Neural cell (in vitro differentiated cells): Measurements from ENCODE around the gene RASGEF1C.

Source experiments
- CTCF ChIP-seq: fragments of 450-650 bp; IDR thresholded peaks from 2 replicates; pipeline ENCODE4 v1.5.1; 2014; ENCODE audit warnings: antibody characterized with exemption, mild to moderate bottlenecking, moderate library complexity; ENCODE audit not compliant: poor library complexity, severe bottlenecking
- EZH2 ChIP-seq: fragments of 200-600, 300-800 bp; shearing (Covaris generic), sonication (generic); IDR thresholded peaks from 2 replicates; pipeline ENCODE4 v1.6.1; 2014; ENCODE audit warnings: antibody characterized with exemption, low read length, borderline replicate concordance, mild to moderate bottlenecking; ENCODE audit not compliant: insufficient read depth, poor library complexity, severe bottlenecking
- POLR2AphosphoS5 ChIP-seq: IDR thresholded peaks from 2 replicates; pipeline ENCODE4 v1.6.1; 2012
- TAF1 ChIP-seq: IDR thresholded peaks from 2 replicates; pipeline ENCODE4 v1.6.1; 2012; ENCODE audit warnings: low read depth
- TF ChIP-seq, protein P1 (sequence below): IDR thresholded peaks from 2 replicates; pipeline ENCODE4 v1.6.1; 2012; ENCODE audit warnings: borderline replicate concordance

DNA sequence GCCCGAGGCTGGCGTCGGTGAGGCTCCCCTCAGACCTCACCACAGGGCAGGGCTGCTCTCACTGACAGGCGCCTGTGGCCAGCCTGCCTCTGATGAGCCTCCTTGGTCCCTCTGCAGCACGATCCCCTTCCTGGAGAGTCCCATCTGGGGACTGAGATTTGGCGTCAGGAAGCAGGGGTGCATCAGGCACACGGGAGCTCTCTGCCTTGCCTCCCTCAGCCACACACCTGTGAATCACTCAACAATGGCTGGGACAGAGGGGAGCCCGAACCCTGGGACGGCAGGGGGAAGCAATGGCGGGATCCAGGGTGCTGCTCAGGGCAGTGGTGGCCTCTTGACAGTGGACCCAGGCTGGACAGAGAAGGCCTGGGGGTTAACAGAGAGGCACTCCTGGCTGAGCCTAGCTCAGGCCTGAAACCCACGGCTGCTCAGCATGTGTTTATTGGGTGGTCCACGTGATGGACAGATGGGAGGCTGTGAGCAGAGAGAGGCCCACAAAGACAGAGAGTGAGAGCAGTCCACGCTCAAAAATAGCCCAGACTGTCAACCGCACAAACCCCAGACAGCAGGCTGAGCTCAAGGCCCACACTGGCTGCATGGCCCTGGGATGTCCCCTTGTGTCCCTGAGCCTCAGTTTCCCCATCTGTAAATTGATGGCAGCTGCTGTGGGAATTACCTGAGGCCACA, 11.9 kb downstream of the RASGEF1C start:
- TF ChIP-seq TAF1 (no peak), CTCF (no peak), EZH2 (no peak), POLR2AphosphoS5 (no peak)
- TF ChIP-seq, protein P1, sequence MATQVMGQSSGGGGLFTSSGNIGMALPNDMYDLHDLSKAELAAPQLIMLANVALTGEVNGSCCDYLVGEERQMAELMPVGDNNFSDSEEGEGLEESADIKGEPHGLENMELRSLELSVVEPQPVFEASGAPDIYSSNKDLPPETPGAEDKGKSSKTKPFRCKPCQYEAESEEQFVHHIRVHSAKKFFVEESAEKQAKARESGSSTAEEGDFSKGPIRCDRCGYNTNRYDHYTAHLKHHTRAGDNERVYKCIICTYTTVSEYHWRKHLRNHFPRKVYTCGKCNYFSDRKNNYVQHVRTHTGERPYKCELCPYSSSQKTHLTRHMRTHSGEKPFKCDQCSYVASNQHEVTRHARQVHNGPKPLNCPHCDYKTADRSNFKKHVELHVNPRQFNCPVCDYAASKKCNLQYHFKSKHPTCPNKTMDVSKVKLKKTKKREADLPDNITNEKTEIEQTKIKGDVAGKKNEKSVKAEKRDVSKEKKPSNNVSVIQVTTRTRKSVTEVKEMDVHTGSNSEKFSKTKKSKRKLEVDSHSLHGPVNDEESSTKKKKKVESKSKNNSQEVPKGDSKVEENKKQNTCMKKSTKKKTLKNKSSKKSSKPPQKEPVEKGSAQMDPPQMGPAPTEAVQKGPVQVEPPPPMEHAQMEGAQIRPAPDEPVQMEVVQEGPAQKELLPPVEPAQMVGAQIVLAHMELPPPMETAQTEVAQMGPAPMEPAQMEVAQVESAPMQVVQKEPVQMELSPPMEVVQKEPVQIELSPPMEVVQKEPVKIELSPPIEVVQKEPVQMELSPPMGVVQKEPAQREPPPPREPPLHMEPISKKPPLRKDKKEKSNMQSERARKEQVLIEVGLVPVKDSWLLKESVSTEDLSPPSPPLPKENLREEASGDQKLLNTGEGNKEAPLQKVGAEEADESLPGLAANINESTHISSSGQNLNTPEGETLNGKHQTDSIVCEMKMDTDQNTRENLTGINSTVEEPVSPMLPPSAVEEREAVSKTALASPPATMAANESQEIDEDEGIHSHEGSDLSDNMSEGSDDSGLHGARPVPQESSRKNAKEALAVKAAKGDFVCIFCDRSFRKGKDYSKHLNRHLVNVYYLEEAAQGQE, result no peak
